Mesenchymal stem cell (in vitro differentiated cells and primary cell): Measurements from ENCODE around the gene MYG1. TPM values are rescaled to one million over a fixed set of nuclear protein-coding genes. Genes with fewer than 3 reads are reported as not detected.
A peak's percentile ranks its signal among the peaks of the same experiment; 100 is the strongest.

Experiments
- DNase-seq: peaks from one replicate; pipeline ENCODE4 v3.0.0-alpha.2; 2013
- H2AFZ ChIP-seq: one replicate; pipeline ENCODE4 v1.6.1; 2013; ENCODE audit warnings: low read depth, mild to moderate bottlenecking, control low read depth, inconsistent platforms, low read length, moderate library complexity
- H2AK5ac ChIP-seq: 2 replicates; pipeline ENCODE4 v1.6.1; 2013; ENCODE audit warnings: low read length, moderate library complexity, mild to moderate bottlenecking, inconsistent platforms; ENCODE audit not compliant: severe bottlenecking
- H2BK120ac ChIP-seq: one replicate; pipeline ENCODE4 v1.6.1; 2013; ENCODE audit warnings: low read depth, mild to moderate bottlenecking, inconsistent platforms, low read length, moderate library complexity
- H2BK12ac ChIP-seq, 2 experiments: one replicate each; pipeline ENCODE4 v1.6.1; 2013; ENCODE audit warnings: inconsistent platforms in 2 of 2, low read length in 2 of 2, mild to moderate bottlenecking in 2 of 2, moderate library complexity in 2 of 2, control low read depth in 1 of 2
- H2BK15ac ChIP-seq: one replicate; pipeline ENCODE4 v1.6.1; 2013; ENCODE audit warnings: mild to moderate bottlenecking, low read depth, inconsistent platforms; ENCODE audit not compliant: poor library complexity, severe bottlenecking
- H2BK5ac ChIP-seq: 2 replicates; pipeline ENCODE4 v1.6.1; 2013; ENCODE audit warnings: low read depth, mild to moderate bottlenecking, low read length, control low read depth, inconsistent platforms; ENCODE audit not compliant: poor library complexity, severe bottlenecking
- H3K14ac ChIP-seq, 2 experiments: one replicate each; pipeline ENCODE4 v1.6.1; 2013; ENCODE audit warnings: inconsistent platforms in 2 of 2, low read length in 2 of 2, control low read depth in 1 of 2, mild to moderate bottlenecking in 1 of 2, moderate library complexity in 1 of 2
- H3K18ac ChIP-seq, 2 experiments: one replicate each; pipeline ENCODE4 v1.6.1; 2013; ENCODE audit warnings: inconsistent platforms in 2 of 2, low read length in 2 of 2, control low read depth in 1 of 2, low read depth in 1 of 2, mild to moderate bottlenecking in 1 of 2
- H3K23ac ChIP-seq, 2 experiments: one replicate each; pipeline ENCODE4 v1.6.1; 2013; ENCODE audit warnings: inconsistent platforms in 2 of 2, low read length in 2 of 2, mild to moderate bottlenecking in 2 of 2, moderate library complexity in 2 of 2, control low read depth in 1 of 2
- H3K27ac ChIP-seq: 2 replicates; pipeline ENCODE4 v1.5.1; 2013; ENCODE audit warnings: mild to moderate bottlenecking, moderate library complexity, low read length, control low read depth, inconsistent platforms; ENCODE audit not compliant: poor library complexity, severe bottlenecking
- H3K27me3 ChIP-seq, 2 experiments: 2 replicates each; pipeline versions ENCODE4 v1.6.1 to v1.7.0; 2013; ENCODE audit warnings: low read length in 2 of 2, mild to moderate bottlenecking in 2 of 2, moderate library complexity in 2 of 2, control low read depth in 1 of 2, inconsistent platforms in 1 of 2; ENCODE audit not compliant: control insufficient read depth in 1 of 2, insufficient read depth in 1 of 2
- H3K36me3 ChIP-seq, 2 experiments: 2 replicates each; pipeline versions ENCODE4 v1.6.1 to v1.7.0; 2013; ENCODE audit warnings: low read length in 2 of 2, control low read depth in 1 of 2, inconsistent platforms in 1 of 2, low read depth in 1 of 2, mild to moderate bottlenecking in 1 of 2; ENCODE audit not compliant: insufficient read depth in 2 of 2, control insufficient read depth in 1 of 2
- H3K4ac ChIP-seq, 2 experiments: one replicate each; pipeline ENCODE4 v1.6.1; 2013; ENCODE audit warnings: inconsistent platforms in 2 of 2, low read length in 2 of 2, mild to moderate bottlenecking in 2 of 2, moderate library complexity in 2 of 2, control low read depth in 1 of 2, low read depth in 1 of 2
- H3K4me1 ChIP-seq: 2 replicates; pipeline ENCODE4 v1.6.1; 2013; ENCODE audit warnings: low read depth, low read length, control low read depth; ENCODE audit not compliant: control insufficient read depth, insufficient read depth
- H3K4me2 ChIP-seq: 2 replicates; pipeline ENCODE4 v1.6.1; 2013; ENCODE audit warnings: low read length, mild to moderate bottlenecking, inconsistent platforms; ENCODE audit not compliant: poor library complexity, severe bottlenecking
- H3K4me3 ChIP-seq, 2 experiments: 2 replicates each; pipeline versions ENCODE4 v1.5.1 to v1.7.0; 2013; ENCODE audit warnings: low read length in 2 of 2, mild to moderate bottlenecking in 2 of 2, control low read depth in 1 of 2, low read depth in 1 of 2; ENCODE audit not compliant: insufficient read depth in 1 of 2
- H3K79me1 ChIP-seq: replicated peaks from 2 replicates; pipeline ENCODE4 v1.6.1; 2013; ENCODE audit warnings: mild to moderate bottlenecking, control low read depth, low read length, inconsistent platforms; ENCODE audit not compliant: poor library complexity, severe bottlenecking
- H3K9ac ChIP-seq: 2 replicates; pipeline ENCODE4 v1.7.0; 2013; ENCODE audit warnings: mild to moderate bottlenecking, low read length, moderate library complexity
- H3K9me3 ChIP-seq: 2 replicates; pipeline ENCODE4 v1.7.0; 2013; ENCODE audit warnings: mild to moderate bottlenecking, low read length; ENCODE audit not compliant: control insufficient read depth
- H4K8ac ChIP-seq: one replicate; pipeline ENCODE4 v1.6.1; 2013; ENCODE audit warnings: inconsistent platforms, mild to moderate bottlenecking, low read length, moderate library complexity
- H4K91ac ChIP-seq: one replicate; pipeline ENCODE4 v1.6.1; 2013; ENCODE audit warnings: mild to moderate bottlenecking, low read length, inconsistent platforms
- WGBS: methylation state at CpG from one replicate; pipeline ENCODE4 v1.1.7; 2013; ENCODE audit warnings: mixed read lengths; 5-methylcytosine and 5-hydroxymethylcytosine counted together
- polyA plus RNA-seq, 2 experiments: library from polyadenylated mRNA; stranded (reverse); fragments of 200-250 nt; gene quantifications; one replicate each; pipeline ENCODE4 v1.2.3, GENCODE V29; 2013

Gene MYG1
- polyA plus RNA-seq (2013, experiment 1 of 2), result 78.3 TPM
- 77.9 TPM for polyA plus RNA-seq (2013, experiment 2 of 2)

- peak within 1 kb of the TSS; percentile 60 for H2BK15ac ChIP-seq
- H4K91ac ChIP-seq, result peak within 1 kb of the TSS; percentile 60
- peak within 1 kb of the TSS; percentile 83 for H3K4me2 ChIP-seq
- H3K36me3 ChIP-seq, result peaks cover 26 to 56% of the 10 kb centered on the region in 2 experiments
- no peaks in the 10 kb centered on the region for H3K27me3 ChIP-seq
- peak within 1 kb of the TSS; percentile 73 for H2AK5ac ChIP-seq
- H3K4ac ChIP-seq, result peak within 1 kb of the TSS; percentile 56 to 86
- H3K9ac ChIP-seq, result peak within 1 kb of the TSS; percentile 98
- peak within 1 kb of the TSS in 1 of 2 experiments; percentile 81 for H3K14ac ChIP-seq
- H3K9me3 ChIP-seq, result no peaks in the 10 kb centered on the region
- DNase-seq, result peak; percentile 92
- peaks cover 21% of the 10 kb centered on the region for H3K4me1 ChIP-seq
- peak within 1 kb of the TSS; percentile 89 for H4K8ac ChIP-seq
- H2AFZ ChIP-seq, result peak within 1 kb of the TSS; percentile 3
- peak within 1 kb of the TSS; percentile 87 for H3K4me3 ChIP-seq
- H2BK12ac ChIP-seq, result peak within 1 kb of the TSS in 1 of 2 experiments; percentile 29
- H3K79me1 ChIP-seq, result peaks cover 17% of the 10 kb centered on the region
- peak within 1 kb of the TSS; percentile 63 for H3K27ac ChIP-seq
- 2% methylated on average over 51 of the region's 51 CpGs for WGBS
- H3K18ac ChIP-seq, result peak within 1 kb of the TSS; percentile 41 to 83
- H2BK120ac ChIP-seq, result no peak within 1 kb of the TSS
- peak within 1 kb of the TSS; percentile 39 to 91 for H3K23ac ChIP-seq
- H2BK5ac ChIP-seq, result no peak within 1 kb of the TSS
These were observed at the start of gene MYG1 for GRCh38 chr12:53299454-53300180. Gene MYG1 (plus strand): TSS chr12:53299695. CDS start chr12:53299738, 43 bp downstream.

- no peak overlapping the region for H2AK5ac ChIP-seq
- no peaks in the 10 kb centered on the region for H3K27me3 ChIP-seq
- H2BK120ac ChIP-seq, result peak overlapping the region; percentile 73
- H2BK15ac ChIP-seq, result peak overlapping the region; percentile 79
- H3K4me1 ChIP-seq, result peaks cover 17% of the 10 kb centered on the region
- H4K91ac ChIP-seq, result peak overlapping the region; percentile 93
- peak overlapping the region in 1 of 2 experiments; percentile 45 for H2BK12ac ChIP-seq
- H2AFZ ChIP-seq, result peak overlapping the region; percentile 90
- peaks cover 22% of the 10 kb centered on the region for H3K79me1 ChIP-seq
- H3K9me3 ChIP-seq, result no peaks in the 10 kb centered on the region
- peak overlapping the region; percentile 83 for H3K4me2 ChIP-seq
- peak; percentile 73 for DNase-seq
- 1% methylated on average over 30 of the region's 51 CpGs for whole genome bisulfite sequencing
- H3K14ac ChIP-seq, result peak overlapping the region in 1 of 2 experiments; percentile 68
- H2BK5ac ChIP-seq, result peak overlapping the region; percentile 59
- H3K18ac ChIP-seq, result peak overlapping the region; percentile 94 to 98
- peak overlapping the region in 1 of 2 experiments; percentile 46 for H3K23ac ChIP-seq
- peak overlapping the region; percentile 67 for H3K27ac ChIP-seq
- H3K4me3 ChIP-seq, result peak overlapping the region; percentile 96 to 98
- peak overlapping the region; percentile 95 for H3K9ac ChIP-seq
- H3K4ac ChIP-seq, result peak overlapping the region; percentile 67 to 88
- H4K8ac ChIP-seq, result peak overlapping the region; percentile 98
- peaks cover 19 to 26% of the 10 kb centered on the region in 2 experiments for H3K36me3 ChIP-seq
These were observed 47.8 kb upstream of the MYG1 start for GRCh38 chr12:53251477-53252348.

DNA sequence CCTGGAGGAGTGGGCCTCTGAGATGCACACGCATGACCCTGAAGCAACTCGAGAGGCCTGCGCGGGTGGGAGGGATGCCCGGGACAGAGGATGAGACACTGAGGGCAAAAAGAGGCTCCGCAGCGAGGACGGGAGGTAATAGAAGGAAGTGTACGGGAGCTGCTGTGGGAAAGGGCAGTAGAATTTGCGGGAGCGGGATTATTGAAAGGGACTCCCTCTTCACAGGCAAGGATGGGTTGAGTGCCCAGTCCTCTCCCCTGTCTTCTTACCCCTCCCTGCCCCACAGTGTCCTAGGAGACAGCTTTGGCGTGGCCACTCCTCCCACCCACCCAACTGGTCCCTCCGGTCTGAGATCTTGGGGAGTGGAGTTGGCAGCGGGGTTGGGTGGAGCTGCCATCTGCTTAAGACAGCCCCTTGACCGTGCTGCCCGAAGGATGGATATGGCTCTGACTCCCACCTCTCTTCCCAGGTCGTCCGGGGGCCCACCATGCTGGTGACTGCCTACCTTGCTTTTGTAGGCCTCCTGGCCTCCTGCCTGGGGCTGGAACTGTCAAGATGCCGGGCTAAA lies 47.1 kb upstream of the MYG1 start:
- Histone ChIP-seq H2BK12ac (no peak overlapping the region), H2BK120ac (peak overlapping the region; percentile 73), H2AFZ (peak overlapping the region; percentile 90), H3K36me3 (peaks cover 19 to 26% of the 10 kb centered on the region in 2 experiments), H3K4me3 (peak overlapping the region; percentile 96 to 98), H3K9me3 (no peaks in the 10 kb centered on the region), H3K79me1 (peaks cover 22% of the 10 kb centered on the region), H3K9ac (peak overlapping the region; percentile 95), H2BK5ac (peak overlapping the region; percentile 59), H4K91ac (peak overlapping the region; percentile 93), H3K4me2 (peak overlapping the region; percentile 50), H3K27me3 (no peaks in the 10 kb centered on the region), H3K27ac (peak overlapping the region; percentile 67), H3K14ac (peak overlapping the region in 1 of 2 experiments; percentile 68), H3K4me1 (peaks cover 17% of the 10 kb centered on the region), H3K4ac (peak overlapping the region; percentile 67 to 88), H3K23ac (no peak overlapping the region), H4K8ac (peak overlapping the region; percentile 98), H2AK5ac (no peak overlapping the region), H2BK15ac (peak overlapping the region; percentile 19), H3K18ac (peak overlapping the region; percentile 94 to 98)
- no peak for DNase-seq
- WGBS, result 21% methylated on average over 13 of the region's 19 CpGs
